A549 (cell line): ENCODE measurements around the gene PPP6R3. TPM values are rescaled to one million over a fixed set of nuclear protein-coding genes. Genes with fewer than 3 reads are reported as not detected.

Experiments
- ATAC-seq, 2 experiments: fragments of 200-7000 bp in 1 of 2; fragments of >200 bp in 1 of 2; cut with Nextera tagmentation in 1 of 2; cut with Tn5 transposase in 1 of 2; 3 replicates each; pipeline versions ENCODE4 v1.8.0 to v1.9.1; 2018 to 2020; ENCODE audit warnings: mild to moderate bottlenecking in 1 of 2, moderate library complexity in 1 of 2
- CTCF ChIA-PET: fragments of 300-600 bp; sonication (Branson Sonifier 250); formaldehyde crosslinking; extraction: SDS; loops from one replicate; lab custom pipeline; 2021; ENCODE audit warnings: antibody characterized with exemption, inconsistent platforms; lab: Yijun Ruan, JAX
- POLR2A ChIA-PET: fragments of 350-600 bp; formaldehyde crosslinking; extraction: SDS; loops from one replicate; lab custom pipeline; 2021; ENCODE audit warnings: antibody characterized with exemption, inconsistent platforms; lab: Yijun Ruan, JAX
- DNase-seq, 2 experiments: peaks; one replicate each; pipeline versions ENCODE4 v3.0.0 to v3.0.0-alpha.2; 2011 to 2016; ENCODE audit warnings: low read depth in 1 of 2, low spot score in 1 of 2
- FAIRE-seq: peaks from 2 replicates; lab custom pipeline; 2011; peaks lifted over from hg19 to GRCh38; lab: Jason Lieb, UNC
- H3K27ac ChIP-seq, 2 experiments: fragments of >200 bp; sonication (Bioruptor Twin); formaldehyde crosslinking; 3 replicates each; pipeline ENCODE4 v1.5.1; 2016 to 2017
- H3K4me1 ChIP-seq: fragments of >200 bp; sonication (Bioruptor Twin); formaldehyde crosslinking; 3 replicates; pipeline ENCODE4 v1.6.1; 2016
- H3K4me2 ChIP-seq: fragments of >200 bp; sonication (Bioruptor Twin); formaldehyde crosslinking; 3 replicates; pipeline ENCODE4 v1.6.1; 2016
- H3K4me3 ChIP-seq: fragments of >200 bp; sonication (Bioruptor Twin); formaldehyde crosslinking; 3 replicates; pipeline ENCODE4 v1.5.1; 2016
- H3K9me3 ChIP-seq: fragments of >200 bp; sonication (Bioruptor Twin); formaldehyde crosslinking; 3 replicates; pipeline ENCODE4 v1.6.1; 2016
- BHLHE40 ChIP-seq: IDR thresholded peaks from 2 replicates; pipeline ENCODE4 v1.6.1; 2012; ENCODE audit warnings: low read depth, low read length, inconsistent platforms
- CBX8 ChIP-seq: fragments of 200-600 bp; sonication (generic); IDR thresholded peaks from 2 replicates; pipeline ENCODE4 v1.6.1; 2016
- CHD2 ChIP-seq: fragments of 150-350 bp; IDR thresholded peaks from 2 replicates; pipeline ENCODE4 v1.6.1; 2014; ENCODE audit warnings: low read length; ENCODE audit not compliant: partially characterized antibody
- CHD4 ChIP-seq: fragments of 200-600 bp; sonication (generic); IDR thresholded peaks from 2 replicates; pipeline ENCODE4 v1.6.1; 2016; ENCODE audit warnings: antibody characterized with exemption, mild to moderate bottlenecking, borderline replicate concordance
- EHF ChIP-seq: fragments of 250-450 bp; sonication (Bioruptor Pico); IDR thresholded peaks from 2 replicates; pipeline ENCODE4 v1.5.0; 2020; ENCODE audit warnings: mild to moderate bottlenecking
- ESRRA ChIP-seq: fragments of 150-350 bp; IDR thresholded peaks from 2 replicates; pipeline ENCODE4 v1.6.1; 2014; ENCODE audit warnings: mild to moderate bottlenecking, low read length, borderline replicate concordance
- FOSL2 ChIP-seq, 2 experiments: fragments of 450-650 bp in 1 of 2; fragments of >200 bp in 1 of 2; sonication (Bioruptor Twin) in 1 of 2; formaldehyde crosslinking; IDR thresholded peaks; 2 replicates each; pipeline versions ENCODE4 v1.5.0 to v1.6.1; 2016 to 2020; ENCODE audit warnings: mild to moderate bottlenecking in 1 of 2, moderate library complexity in 1 of 2
- FOXS1 ChIP-seq: fragments of 250-450 bp; sonication (Bioruptor Pico); IDR thresholded peaks from 2 replicates; pipeline ENCODE4 v1.5.0; 2020; ENCODE audit warnings: mild to moderate bottlenecking, moderate library complexity
- GATA3 ChIP-seq: IDR thresholded peaks from 2 replicates; pipeline ENCODE4 v1.6.1; 2012; ENCODE audit warnings: borderline replicate concordance
- HOXA7 ChIP-seq: fragments of 250-450 bp; sonication (Bioruptor Pico); IDR thresholded peaks from 2 replicates; pipeline ENCODE4 v1.5.0; 2020; ENCODE audit warnings: mild to moderate bottlenecking, moderate library complexity
- HOXB13 ChIP-seq: fragments of 250-450 bp; sonication (Bioruptor Pico); IDR thresholded peaks from 2 replicates; pipeline ENCODE4 v1.5.0; 2020; ENCODE audit warnings: low read depth, mild to moderate bottlenecking, moderate library complexity
- JUN ChIP-seq, 2 experiments: fragments of >200 bp; sonication (Bioruptor Twin); formaldehyde crosslinking; IDR thresholded peaks; 2 replicates in 1 of 2; 3 replicates in 1 of 2; pipeline ENCODE4 v1.6.1; 2016 to 2017
- JUNB ChIP-seq: fragments of >200 bp; sonication (Bioruptor Twin); formaldehyde crosslinking; IDR thresholded peaks from 2 replicates; pipeline ENCODE4 v1.6.1; 2016
- NPAS2 ChIP-seq: fragments of 250-450 bp; sonication (Bioruptor Pico); IDR thresholded peaks from 2 replicates; pipeline ENCODE4 v1.8.0; 2022; ENCODE audit warnings: mild to moderate bottlenecking, moderate library complexity, borderline replicate concordance
- NR3C1 ChIP-seq: fragments of >200 bp; sonication (Bioruptor Twin); formaldehyde crosslinking; IDR thresholded peaks from 3 replicates; pipeline ENCODE4 v1.6.1; 2017
- PHF8 ChIP-seq: fragments of 200-600 bp; sonication (generic); IDR thresholded peaks from 2 replicates; pipeline ENCODE4 v1.6.1; 2016; ENCODE audit warnings: low read depth, mild to moderate bottlenecking, antibody characterized with exemption, moderate library complexity, borderline replicate concordance
- RARB ChIP-seq: fragments of 250-450 bp; sonication (Bioruptor Pico); IDR thresholded peaks from 2 replicates; pipeline ENCODE4 v1.8.0; 2021; ENCODE audit warnings: mild to moderate bottlenecking, moderate library complexity
- RCOR1 ChIP-seq: fragments of 150-350 bp; IDR thresholded peaks from 2 replicates; pipeline ENCODE4 v1.6.1; 2014; ENCODE audit warnings: antibody characterized with exemption, low read length, low read depth
- RFX5 ChIP-seq: fragments of 450-650 bp; IDR thresholded peaks from 2 replicates; pipeline ENCODE4 v1.7.1; 2014; ENCODE audit warnings: antibody characterized with exemption, mild to moderate bottlenecking, moderate library complexity
- SREBF2 ChIP-seq: fragments of 450-650 bp; IDR thresholded peaks from 2 replicates; pipeline ENCODE4 v1.6.1; 2014; ENCODE audit warnings: mild to moderate bottlenecking, moderate library complexity
- TFCP2L1 ChIP-seq: fragments of 250-450 bp; sonication (Bioruptor Pico); IDR thresholded peaks from 2 replicates; pipeline ENCODE4 v1.5.0; 2021; ENCODE audit warnings: mild to moderate bottlenecking
- ZC3H11A ChIP-seq: fragments of 450-650 bp; IDR thresholded peaks from 2 replicates; pipeline ENCODE4 v1.6.1; 2014; ENCODE audit warnings: antibody characterized with exemption, mild to moderate bottlenecking
- ZFP36 ChIP-seq: fragments of 450-650 bp; IDR thresholded peaks from 2 replicates; pipeline ENCODE4 v1.6.1; 2014; ENCODE audit warnings: borderline replicate concordance; ENCODE audit not compliant: partially characterized antibody
- ZNF302 ChIP-seq: fragments of 250-450 bp; sonication (Bioruptor Pico); IDR thresholded peaks from 2 replicates; pipeline ENCODE4 v1.9.0; 2021; ENCODE audit warnings: inconsistent platforms, mild to moderate bottlenecking, moderate library complexity
- WGBS: methylation state at CpG from one replicate; pipeline ENCODE4 v1.1.6; 2017; ENCODE audit errors: missing lambda C conversion rate; 5-methylcytosine and 5-hydroxymethylcytosine counted together
- polyA plus RNA-seq, 4 experiments: library from polyadenylated mRNA; depleted of rRNA in 3 of 4; stranded (reverse); fragments of >200 nt; fragmentation: RNase III in 1 of 4; extraction: RNeasy Plus Mini Kit Qiagen cat#74134 plus additional on column Dnase treatment in 1 of 4; gene quantifications; 2 replicates in 3 of 4; 3 replicates in 1 of 4; pipeline ENCODE4 v1.2.3, GENCODE V29; 2011 to 2017
- TF ChIP-seq, protein P1 (sequence below): IDR thresholded peaks from 2 replicates; pipeline ENCODE4 v1.6.1; 2012; ENCODE audit warnings: low read depth, borderline replicate concordance
- TF ChIP-seq, protein P2 (sequence below): fragments of >200 bp; sonication (Bioruptor Twin); formaldehyde crosslinking; IDR thresholded peaks from 3 replicates; pipeline ENCODE4 v1.5.1; 2016
- TF ChIP-seq, protein P3 (sequence below): IDR thresholded peaks from 2 replicates; pipeline ENCODE4 v1.6.1; 2012
- TF ChIP-seq, protein P4 (sequence below): fragments of 450-650 bp; IDR thresholded peaks from 2 replicates; pipeline ENCODE4 v1.6.1; 2014; ENCODE audit warnings: antibody characterized with exemption
- TF ChIP-seq, protein P5 (sequence below): fragments of 250-450 bp; sonication (Bioruptor Pico); IDR thresholded peaks from 2 replicates; pipeline ENCODE4 v1.5.0; 2020; ENCODE audit warnings: low read depth, mild to moderate bottlenecking, moderate library complexity

The PPP6R3 gene
- polyA plus RNA-seq, 2 of the 4 experiments (the other 2 are of a cell fraction) = 69.7 to 114 TPM

DNA sequence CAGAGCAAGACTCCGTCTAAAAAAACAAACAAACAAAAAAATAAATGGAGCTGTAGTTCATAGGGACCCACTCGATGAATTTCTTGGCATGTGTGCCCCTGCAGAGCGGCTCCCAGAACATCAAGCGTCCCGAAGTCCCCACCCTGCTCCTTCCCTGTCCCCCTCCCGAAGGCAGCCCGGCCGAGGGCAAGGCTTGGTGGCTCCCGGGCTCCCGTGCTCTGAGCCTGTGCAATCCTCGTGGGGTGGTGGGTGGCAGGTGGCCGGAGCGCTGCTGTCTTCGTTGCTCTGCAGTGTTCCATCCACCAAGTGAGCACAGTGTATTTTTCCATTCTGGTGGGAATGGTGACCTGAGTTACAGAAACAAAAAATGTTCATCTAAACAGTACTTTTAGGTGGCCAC lies 190.2 kb downstream of the PPP6R3 start:
- H3K9me3 ChIP-seq = peaks cover 20% of the 10 kb centered on the region
- POLR2A ChIA-PET = no interaction called here
- ATAC-seq (no peak; a peak in 2 of 6 replicates), DNase-seq (no peak), FAIRE-seq (no peak)
- no peak overlapping the region for H3K4me3 ChIP-seq
- CTCF ChIA-PET = no interaction called here
- H3K4me2 ChIP-seq = no peak overlapping the region
- 63% methylated on average over 13 of the region's 14 CpGs for WGBS
- H3K4me1 ChIP-seq = no peaks in the 10 kb centered on the region
- H3K27ac ChIP-seq = no peak overlapping the region
- TF ChIP-seq PHF8 = no peak
- TF ChIP-seq, all 56 proteins: peak for 0

DNA sequence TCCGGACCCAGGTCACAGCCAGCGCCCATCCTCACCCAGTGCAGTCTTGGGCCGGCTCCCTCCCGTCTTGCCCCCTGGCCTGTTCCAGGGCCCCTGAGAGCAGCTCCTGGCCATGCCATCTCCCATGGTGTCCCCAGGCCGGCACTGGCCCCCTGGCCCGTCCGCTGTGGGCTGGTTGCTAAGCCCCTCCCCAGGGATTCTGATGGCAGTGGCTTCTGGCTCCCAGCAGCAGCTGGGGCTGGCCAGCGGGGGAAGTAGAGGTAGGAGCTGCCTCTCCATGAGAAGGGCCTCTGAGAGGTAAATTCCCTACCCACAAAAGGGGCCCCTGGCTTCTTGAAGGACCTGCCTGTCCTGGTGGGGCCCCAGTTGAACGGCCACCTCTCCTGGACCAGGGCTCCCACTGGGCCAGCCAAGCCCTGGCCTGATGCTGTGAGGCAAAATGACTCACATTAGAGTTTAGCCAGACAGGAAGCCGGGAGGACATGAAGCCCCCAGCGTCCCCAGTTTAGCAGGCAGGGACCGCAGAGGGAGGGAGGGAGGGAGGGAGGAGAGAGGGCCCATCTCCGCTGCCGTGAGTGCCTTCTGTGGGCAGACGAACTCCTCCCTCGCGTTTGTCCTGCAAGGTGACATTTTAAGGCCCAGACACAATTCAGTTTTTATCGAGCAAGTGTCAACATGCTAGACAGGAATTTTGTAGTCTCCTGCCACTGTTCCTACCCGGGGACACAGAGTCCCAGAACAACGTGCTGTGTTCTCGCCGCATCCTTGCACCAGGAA lies 190.8 kb downstream of the PPP6R3 start:
- 66% methylated on average over 18 of the region's 22 CpGs for WGBS
- Histone ChIP-seq H3K27ac (no peak overlapping the region), H3K9me3 (peaks cover 14% of the 10 kb centered on the region), H3K4me2 (no peak overlapping the region), H3K4me3 (no peak overlapping the region), H3K4me1 (no peaks in the 10 kb centered on the region)
- CTCF ChIA-PET = no interaction called here
- TF ChIP-seq JUN (IDR thresholded peaks at IDR 0.05) (no peak), JUNB (no peak), GATA3 (no peak), CHD4 (no peak), ESRRA (no peak), ZFP36 (no peak), BHLHE40 (no peak)
- TF ChIP-seq, protein P1, sequence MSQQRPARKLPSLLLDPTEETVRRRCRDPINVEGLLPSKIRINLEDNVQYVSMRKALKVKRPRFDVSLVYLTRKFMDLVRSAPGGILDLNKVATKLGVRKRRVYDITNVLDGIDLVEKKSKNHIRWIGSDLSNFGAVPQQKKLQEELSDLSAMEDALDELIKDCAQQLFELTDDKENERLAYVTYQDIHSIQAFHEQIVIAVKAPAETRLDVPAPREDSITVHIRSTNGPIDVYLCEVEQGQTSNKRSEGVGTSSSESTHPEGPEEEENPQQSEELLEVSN = no peak
- TF ChIP-seq, protein P2, sequence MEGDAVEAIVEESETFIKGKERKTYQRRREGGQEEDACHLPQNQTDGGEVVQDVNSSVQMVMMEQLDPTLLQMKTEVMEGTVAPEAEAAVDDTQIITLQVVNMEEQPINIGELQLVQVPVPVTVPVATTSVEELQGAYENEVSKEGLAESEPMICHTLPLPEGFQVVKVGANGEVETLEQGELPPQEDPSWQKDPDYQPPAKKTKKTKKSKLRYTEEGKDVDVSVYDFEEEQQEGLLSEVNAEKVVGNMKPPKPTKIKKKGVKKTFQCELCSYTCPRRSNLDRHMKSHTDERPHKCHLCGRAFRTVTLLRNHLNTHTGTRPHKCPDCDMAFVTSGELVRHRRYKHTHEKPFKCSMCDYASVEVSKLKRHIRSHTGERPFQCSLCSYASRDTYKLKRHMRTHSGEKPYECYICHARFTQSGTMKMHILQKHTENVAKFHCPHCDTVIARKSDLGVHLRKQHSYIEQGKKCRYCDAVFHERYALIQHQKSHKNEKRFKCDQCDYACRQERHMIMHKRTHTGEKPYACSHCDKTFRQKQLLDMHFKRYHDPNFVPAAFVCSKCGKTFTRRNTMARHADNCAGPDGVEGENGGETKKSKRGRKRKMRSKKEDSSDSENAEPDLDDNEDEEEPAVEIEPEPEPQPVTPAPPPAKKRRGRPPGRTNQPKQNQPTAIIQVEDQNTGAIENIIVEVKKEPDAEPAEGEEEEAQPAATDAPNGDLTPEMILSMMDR = no peak
- TF ChIP-seq, protein P3, sequence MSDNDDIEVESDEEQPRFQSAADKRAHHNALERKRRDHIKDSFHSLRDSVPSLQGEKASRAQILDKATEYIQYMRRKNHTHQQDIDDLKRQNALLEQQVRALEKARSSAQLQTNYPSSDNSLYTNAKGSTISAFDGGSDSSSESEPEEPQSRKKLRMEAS = no peak
- TF ChIP-seq, protein P4, sequence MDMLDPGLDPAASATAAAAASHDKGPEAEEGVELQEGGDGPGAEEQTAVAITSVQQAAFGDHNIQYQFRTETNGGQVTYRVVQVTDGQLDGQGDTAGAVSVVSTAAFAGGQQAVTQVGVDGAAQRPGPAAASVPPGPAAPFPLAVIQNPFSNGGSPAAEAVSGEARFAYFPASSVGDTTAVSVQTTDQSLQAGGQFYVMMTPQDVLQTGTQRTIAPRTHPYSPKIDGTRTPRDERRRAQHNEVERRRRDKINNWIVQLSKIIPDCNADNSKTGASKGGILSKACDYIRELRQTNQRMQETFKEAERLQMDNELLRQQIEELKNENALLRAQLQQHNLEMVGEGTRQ = no peak
- POLR2A ChIA-PET = no interaction called here
- no peak for DNase-seq
- FAIRE-seq = no peak
- peak; percentile 35 to 39; a peak in 2 of 6 replicates for ATAC-seq

DNA sequence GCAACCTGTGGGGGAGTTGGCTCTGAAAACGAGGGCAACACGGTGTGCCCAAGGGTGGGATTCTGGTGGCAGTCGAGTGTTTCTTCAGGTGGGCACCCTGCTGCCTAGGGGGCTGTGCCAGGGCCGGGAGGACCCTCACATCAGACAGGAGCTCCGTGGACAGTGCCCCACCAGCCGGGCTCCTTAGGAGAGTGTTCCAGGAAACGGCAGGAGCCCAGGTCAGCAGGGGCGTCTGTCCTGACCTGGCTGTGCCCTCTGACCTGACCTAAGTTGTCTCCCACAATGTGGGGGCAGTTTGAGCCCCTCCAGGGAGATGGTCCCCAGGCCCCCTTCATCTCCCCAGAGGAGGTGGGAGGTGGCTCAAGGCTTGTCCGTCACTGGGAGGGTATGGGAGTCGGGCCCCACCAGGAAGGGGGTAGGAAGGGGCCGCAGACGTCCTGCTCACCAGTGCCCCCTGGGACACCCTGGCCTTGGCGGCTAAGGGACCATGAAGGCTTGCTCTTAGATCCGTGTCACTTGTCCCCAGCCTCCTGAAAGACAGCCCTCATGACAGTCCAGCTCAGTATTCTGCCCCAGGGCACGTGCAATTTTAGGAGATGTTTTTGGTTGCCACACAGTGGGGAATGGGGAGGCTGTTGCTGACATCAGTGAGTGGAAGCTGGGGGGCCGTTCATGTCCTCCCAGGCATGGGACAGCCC lies 191.6 kb downstream of the PPP6R3 start:
- no peak for ATAC-seq
- no peak for DNase-seq
- POLR2A ChIA-PET = no interaction called here
- no peak overlapping the region for H3K4me3 ChIP-seq
- WGBS = 76% methylated on average over 8 of the region's 16 CpGs
- H3K27ac ChIP-seq = no peak overlapping the region
- H3K4me1 ChIP-seq = no peaks in the 10 kb centered on the region
- H3K9me3 ChIP-seq = peaks cover 7% of the 10 kb centered on the region
- no peak overlapping the region for H3K4me2 ChIP-seq
- CTCF ChIA-PET = no interaction called here
- no peak for FAIRE-seq
- TF ChIP-seq ZC3H11A = no peak
- TF ChIP-seq RFX5 = no peak
- TF ChIP-seq, protein P5, sequence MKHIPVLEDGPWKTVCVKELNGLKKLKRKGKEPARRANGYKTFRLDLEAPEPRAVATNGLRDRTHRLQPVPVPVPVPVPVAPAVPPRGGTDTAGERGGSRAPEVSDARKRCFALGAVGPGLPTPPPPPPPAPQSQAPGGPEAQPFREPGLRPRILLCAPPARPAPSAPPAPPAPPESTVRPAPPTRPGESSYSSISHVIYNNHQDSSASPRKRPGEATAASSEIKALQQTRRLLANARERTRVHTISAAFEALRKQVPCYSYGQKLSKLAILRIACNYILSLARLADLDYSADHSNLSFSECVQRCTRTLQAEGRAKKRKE (CRISPR knock-in tag) = no peak
- no peak for TF ChIP-seq HOXB13 (CRISPR knock-in tag)
- TF ChIP-seq CHD2 = no peak
- no peak for TF ChIP-seq ZNF302
- TF ChIP-seq, protein P4 = no peak
- no peak for TF ChIP-seq EHF (CRISPR knock-in tag)
- no peak for TF ChIP-seq CHD4
- no peak for TF ChIP-seq SREBF2
- no peak for TF ChIP-seq RARB (CRISPR knock-in tag)
- TF ChIP-seq HOXA7 (CRISPR knock-in tag) = no peak
- TF ChIP-seq TFCP2L1 (CRISPR knock-in tag) = no peak
- no peak for TF ChIP-seq CBX8
- TF ChIP-seq RCOR1 = no peak
- no peak for TF ChIP-seq PHF8
- TF ChIP-seq FOXS1 = no peak
- no peak for TF ChIP-seq NPAS2 (CRISPR knock-in tag)
- no peak for TF ChIP-seq NR3C1
- TF ChIP-seq FOSL2 (IDR thresholded peaks at IDR 0.05) = no peak
- TF ChIP-seq FOSL2 (CRISPR knock-in tag; IDR thresholded peaks at IDR 0.05) = no peak
- TF ChIP-seq, all 56 proteins: peak for 0
